SH-SY5Y (cell line): ENCODE results near the gene WBP2.

Experiments used
- GATA2 ChIP-seq: IDR thresholded peaks from 2 replicates; pipeline ENCODE4 v1.6.1; 2011; ENCODE audit warnings: mild to moderate bottlenecking, low read depth, low read length
- GATA3 ChIP-seq: IDR thresholded peaks from 2 replicates; pipeline ENCODE4 v1.6.1; 2011; ENCODE audit warnings: low read depth, mild to moderate bottlenecking, low read length, moderate library complexity

WBP2 gene

GRCh38 chr17:75854101-75854748, 910 bp downstream of the WBP2 start:
- TF ChIP-seq GATA2 (no peak), GATA3 (no peak)

- no peak for TF ChIP-seq GATA2
- TF ChIP-seq GATA3: no peak
These were observed 1.7 kb downstream of the WBP2 start for GRCh38 chr17:75853433-75853832.

- TF ChIP-seq GATA2: no peak
- TF ChIP-seq GATA3: no peak
These were observed 4.0 kb downstream of the WBP2 start for GRCh38 chr17:75850928-75851692.

GRCh38 chr17:75849724-75850123, 5.4 kb downstream of the WBP2 start:
- TF ChIP-seq GATA2: no peak
- no peak for TF ChIP-seq GATA3

- no peak for TF ChIP-seq GATA2
- TF ChIP-seq GATA3: no peak
These were observed 5.9 kb downstream of the WBP2 start for GRCh38 chr17:75849279-75849646.

GRCh38 chr17:75848523-75849278, 6.4 kb downstream of the WBP2 start:
- no peak for TF ChIP-seq GATA3
- no peak for TF ChIP-seq GATA2

GRCh38 chr17:75847614-75848522, 7.3 kb downstream of the WBP2 start:
- no peak for TF ChIP-seq GATA2
- no peak for TF ChIP-seq GATA3

- TF ChIP-seq GATA2: no peak
- no peak for TF ChIP-seq GATA3
These were observed 8.2 kb downstream of the WBP2 start for GRCh38 chr17:75846692-75847613.

GRCh38 chr17:75845933-75846691, 9.0 kb downstream of the WBP2 start:
- TF ChIP-seq GATA3 (no peak), GATA2 (no peak)

GRCh38 chr17:75845058-75845711, 9.9 kb downstream of the WBP2 start:
- TF ChIP-seq GATA3 (no peak), GATA2 (no peak)

- no peak for TF ChIP-seq GATA2
- no peak for TF ChIP-seq GATA3
These were observed 10.5 kb downstream of the WBP2 start for GRCh38 chr17:75844530-75845057.
